Measurements from ENCODE around the gene DNAJB2.

The DNAJB2 gene

GRCh38 chr2:219279151-219279915 lies at the start of gene DNAJB2:
TSS of gene DNAJB2 (plus strand) at chr2:219279366. CDS start at chr2:219279834, 468 bp downstream.
- H3K4me3 ChIP-seq (ENCODE audit: low read depth, low read length), result peak within 1 kb of the TSS; percentile 56
- TF ChIP-seq POLR2A (IDR thresholded peaks at IDR 0.05; ENCODE audit: extremely low read depth, insufficient read length) (no peak), MYC (IDR thresholded peaks at IDR 0.05; ENCODE audit: low read depth, low read length) (peak; percentile 22), CTCF (IDR thresholded peaks at IDR 0.05; ENCODE audit: low read depth, low read length) (peak; percentile 34)
- TF ChIP-seq, protein P1, sequence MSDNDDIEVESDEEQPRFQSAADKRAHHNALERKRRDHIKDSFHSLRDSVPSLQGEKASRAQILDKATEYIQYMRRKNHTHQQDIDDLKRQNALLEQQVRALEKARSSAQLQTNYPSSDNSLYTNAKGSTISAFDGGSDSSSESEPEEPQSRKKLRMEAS (IDR thresholded peaks at IDR 0.05; ENCODE audit: low read depth, low read length), result peak; percentile 36; the same call in 1 of the 2 replicates
- peak; percentile 99 for DNase-seq (ENCODE audit: low read depth)

GRCh38 chr2:219230059-219230540 lies 49.1 kb upstream of the DNAJB2 start:
- H3K4me3 ChIP-seq (ENCODE audit: low read depth, low read length), result peak overlapping the region; percentile 94
- TF ChIP-seq, protein P1 (IDR thresholded peaks at IDR 0.05; ENCODE audit: low read depth, low read length), result peak; percentile 22; the same call in 1 of the 2 replicates
- TF ChIP-seq POLR2A (IDR thresholded peaks at IDR 0.05; ENCODE audit: extremely low read depth, insufficient read length) (no peak), CTCF (IDR thresholded peaks at IDR 0.05; ENCODE audit: low read depth, low read length) (no peak), MYC (IDR thresholded peaks at IDR 0.05; ENCODE audit: low read depth, low read length) (peak; percentile 51; the same call in 1 of the 2 replicates)
- DNase-seq (ENCODE audit: low read depth), result peak; percentile 76

DNA sequence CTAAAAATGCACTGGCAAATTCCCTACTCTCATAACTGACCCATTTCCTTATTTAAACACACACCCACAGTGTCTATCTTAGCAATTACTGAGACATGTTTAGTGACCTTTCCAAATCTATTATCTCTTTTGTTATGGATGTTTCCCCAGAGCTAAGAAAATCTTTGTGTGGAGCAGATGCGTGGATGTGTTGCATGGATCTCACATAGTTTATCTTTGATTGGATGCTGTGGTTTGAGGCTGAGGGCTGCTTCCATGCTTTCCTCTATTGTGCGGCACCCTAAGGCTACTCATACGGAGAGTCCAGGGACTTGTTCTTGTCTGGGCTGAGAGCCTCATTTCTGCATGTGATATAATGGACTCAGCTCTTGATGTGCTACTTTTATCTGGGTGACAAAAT lies 44.8 kb upstream of the DNAJB2 start:
- no peak overlapping the region for H3K4me3 ChIP-seq (ENCODE audit: low read depth, low read length)
- DNase-seq (ENCODE audit: low read depth), result no peak
- no peak for TF ChIP-seq CTCF (IDR thresholded peaks at IDR 0.05; ENCODE audit: low read depth, low read length)
- TF ChIP-seq, protein P1 (IDR thresholded peaks at IDR 0.05; ENCODE audit: low read depth, low read length), result no peak

DNA sequence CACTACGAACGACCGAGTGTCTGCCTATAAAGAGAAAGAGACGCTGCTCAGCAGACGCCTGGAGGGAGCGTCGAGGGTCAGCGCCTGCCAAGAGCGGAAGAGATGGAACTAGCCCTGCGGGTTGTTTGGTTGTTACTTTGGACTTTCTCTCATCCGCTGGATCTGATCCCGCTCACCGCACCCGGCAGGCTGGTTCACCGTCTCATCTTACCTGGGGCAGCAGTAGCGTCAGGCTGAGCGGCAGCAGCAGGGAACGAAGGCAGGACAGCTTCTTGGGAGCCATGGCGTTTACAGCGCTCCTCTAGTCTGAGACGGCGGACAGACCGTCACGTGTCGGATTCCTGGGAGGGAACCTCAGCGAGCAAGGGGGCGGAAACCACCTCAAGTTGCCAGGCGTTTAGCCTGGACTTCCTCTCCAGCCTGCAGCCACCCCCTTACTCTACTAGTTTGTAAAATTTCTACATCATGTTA lies 35.8 kb upstream of the DNAJB2 start:
- no peak for TF ChIP-seq CTCF (IDR thresholded peaks at IDR 0.05; ENCODE audit: low read depth, low read length)
- no peak for TF ChIP-seq MYC (IDR thresholded peaks at IDR 0.05; ENCODE audit: low read depth, low read length)
- TF ChIP-seq POLR2A (IDR thresholded peaks at IDR 0.05; ENCODE audit: extremely low read depth, insufficient read length), result no peak
- TF ChIP-seq, protein P1 (IDR thresholded peaks at IDR 0.05; ENCODE audit: low read depth, low read length), result no peak
- no peak for DNase-seq (ENCODE audit: low read depth)

GRCh38 chr2:219244789-219245147 lies 34.4 kb upstream of the DNAJB2 start:
- DNase-seq (ENCODE audit: low read depth), result no peak
- TF ChIP-seq MYC (IDR thresholded peaks at IDR 0.05; ENCODE audit: low read depth, low read length) (no peak), POLR2A (IDR thresholded peaks at IDR 0.05; ENCODE audit: extremely low read depth, insufficient read length) (no peak), CTCF (IDR thresholded peaks at IDR 0.05; ENCODE audit: low read depth, low read length) (no peak)
- TF ChIP-seq, protein P1 (IDR thresholded peaks at IDR 0.05; ENCODE audit: low read depth, low read length), result no peak
- peak overlapping the region; percentile 91 for H3K4me3 ChIP-seq (ENCODE audit: low read depth, low read length)

More for the DNA sequence above, 35.8 kb upstream of the DNAJB2 start:
- H3K4me3 ChIP-seq (ENCODE audit: low read depth, low read length), result no peak overlapping the region
